ENCODE results near the gene FBXL16. TPM values are rescaled to one million over a fixed set of nuclear protein-coding genes. Genes with fewer than 3 reads are reported as not detected.

FBXL16 gene
- total and polyA plus RNA-seq, 9 of the 15 experiments (the other 6 are each of a cell fraction or from before 2014, with no cell fraction given): 0.21 to 8.2 (median 1.7) TPM

DNA sequence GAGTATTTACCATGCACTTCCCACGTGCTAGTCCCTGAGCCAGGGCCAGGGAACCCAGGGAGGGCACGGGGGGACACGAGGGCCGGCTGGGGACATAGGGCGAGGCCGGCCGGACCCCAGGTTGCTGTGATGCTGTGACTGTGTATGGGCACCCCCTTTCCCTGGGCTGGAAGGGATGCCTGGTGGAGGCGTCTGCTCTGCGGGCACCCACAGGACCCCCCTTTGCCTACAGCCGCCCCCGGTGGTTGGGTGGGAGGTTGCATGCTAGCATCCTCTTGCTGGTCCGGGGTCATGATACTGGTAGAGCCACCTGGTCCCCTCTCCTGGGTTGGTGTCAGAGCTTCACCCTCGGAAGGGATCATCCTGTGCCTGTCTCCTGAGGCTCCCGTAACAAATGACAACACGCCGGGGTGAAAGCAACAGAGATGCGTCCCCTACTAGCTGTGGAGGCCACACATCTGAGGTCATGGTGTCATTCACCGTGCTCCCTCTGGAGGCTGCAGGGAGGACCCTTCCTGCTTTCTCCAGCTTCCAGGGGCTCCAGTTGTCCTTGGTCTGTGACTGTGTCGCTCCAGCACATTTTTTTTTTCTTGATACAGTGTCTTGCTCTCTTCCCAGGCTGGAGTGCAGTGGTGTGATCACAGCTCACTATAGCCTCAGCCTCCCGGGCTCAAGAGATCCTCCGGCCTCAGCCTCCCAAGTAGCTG is 38.3 kb upstream of the FBXL16 start:
- H3K4me3 ChIP-seq: no peak overlapping the region
- H3K9me1 ChIP-seq (ENCODE audit: control insufficient read depth, insufficient read depth, low read length): no peaks in the 10 kb centered on the region
- in situ Hi-C loops (cut with MboI): loop anchor here (5.0 kb wide), 1 partner anchor 43 kb away; the partner anchor contains the start of genes CHTF18 and RPUSD1
- H3K27me3 ChIP-seq (ENCODE audit: control insufficient read depth in 2 of 2, insufficient read depth in 2 of 2, low read length in 2 of 2): no peaks in the 10 kb centered on the region
- peaks cover 8 to 64% of the 10 kb centered on the region in 2 experiments for H3K4me1 ChIP-seq (replicated peaks in 1 of 2; ENCODE audit: control insufficient read depth in 2 of 2, insufficient read depth in 2 of 2, low read length in 2 of 2)
- ChIA-PET POLR2A (interaction anchor here (0.5 kb wide), 1 partner anchor 155 kb away, joined by 3 read pairs; no protein-coding TSS in a partner anchor), CTCF (ENCODE audit: low intra/inter-chr PET ratio) (no interaction called here)
- no peak for FAIRE-seq
- BruUV-seq (replicated peaks): no TSS peak
- H4K20me1 ChIP-seq (replicated peaks; ENCODE audit: control insufficient read depth, insufficient read depth, low read length): no peaks in the 10 kb centered on the region
- no peak overlapping the region for H3K9ac ChIP-seq (ENCODE audit: insufficient read depth in 1 of 2, low read depth in 2 of 2, low read length in 2 of 2)
- intact Hi-C loops (cut with micrococcal nuclease): no loop called here
- no peak overlapping the region for H2AFZ ChIP-seq (ENCODE audit: low read depth, low read length)
- H3K36me3 ChIP-seq (ENCODE audit: control insufficient read depth, insufficient read depth, low read length): peaks cover 7% of the 10 kb centered on the region; the same call in 2 of the 3 replicates
- DNase-seq (ENCODE audit: extremely low read depth in 1 of 4, low spot score in 3 of 4): peak in 1 of 4 experiments; percentile 36
- no peaks in the 10 kb centered on the region for H3K9me3 ChIP-seq (replicated peaks; ENCODE audit: control insufficient read depth, insufficient read depth, low read depth, low read length)
- whole genome bisulfite sequencing (ENCODE audit: insufficient coverage, low coverage, missing lambda C conversion rate): 71% methylated on average over 20 of the region's 21 CpGs
- H3K79me2 ChIP-seq (ENCODE audit: control insufficient read depth, insufficient read depth, low read length): peaks cover 15% of the 10 kb centered on the region
- no peak overlapping the region for H3K27ac ChIP-seq (ENCODE audit: extremely low read depth, low read depth, low read length)
- no peak overlapping the region for H3K4me2 ChIP-seq (ENCODE audit: insufficient read depth, low read length)
- no peak for ATAC-seq
- no peak for TF ChIP-seq HNRNPUL1 (IDR thresholded peaks at IDR 0.05; ENCODE audit: low read length)
- no peak for TF ChIP-seq ZNF224 (CRISPR knock-in tag; IDR thresholded peaks at IDR 0.05)
- TF ChIP-seq ZNF134 (CRISPR knock-in tag; conservative IDR thresholded peaks at IDR 0.05): no peak
- no peak for TF ChIP-seq NELFE (IDR thresholded peaks at IDR 0.05; ENCODE audit: insufficient read depth, insufficient read length)
- TF ChIP-seq TEAD4 (IDR thresholded peaks at IDR 0.05; ENCODE audit: low read length): no peak
- TF ChIP-seq TEAD4 (CRISPR knock-in tag; IDR thresholded peaks at IDR 0.05; ENCODE audit: borderline replicate concordance): no peak
- TF ChIP-seq NCOA4 (IDR thresholded peaks at IDR 0.05; ENCODE audit: partially characterized antibody): no peak
- TF ChIP-seq ETV5 (CRISPR knock-in tag; IDR thresholded peaks at IDR 0.05; ENCODE audit: low read depth): no peak
- TF ChIP-seq RFX7 (CRISPR knock-in tag; IDR thresholded peaks at IDR 0.05): no peak
- TF ChIP-seq DPF2 (IDR thresholded peaks at IDR 0.05): no peak
- TF ChIP-seq PHB (CRISPR knock-in tag; IDR thresholded peaks at IDR 0.05): no peak
- 0 out of 2 replicates have a peak, but pooled peaks have one; percentile 14 for TF ChIP-seq RBFOX2 (IDR thresholded peaks at IDR 0.05; ENCODE audit: low read depth, low read length)
- no peak for TF ChIP-seq SIN3A (IDR thresholded peaks at IDR 0.05; ENCODE audit: borderline replicate concordance in 2 of 2, control insufficient read depth in 1 of 2, low read depth in 2 of 2, low read length in 2 of 2)
- no peak for TF ChIP-seq MECOM (CRISPR knock-in tag; IDR thresholded peaks at IDR 0.05)
- no peak for TF ChIP-seq ZNF143 (CRISPR knock-in tag; IDR thresholded peaks at IDR 0.05)
- TF ChIP-seq ELF1 (tag; IDR thresholded peaks at IDR 0.05): no peak
- no peak for TF ChIP-seq RFX1 (IDR thresholded peaks at IDR 0.05)
- TF ChIP-seq ZNF655 (CRISPR knock-in tag; IDR thresholded peaks at IDR 0.05): no peak
- no peak for TF ChIP-seq ZNF766 (CRISPR knock-in tag; conservative IDR thresholded peaks at IDR 0.05)
- TF ChIP-seq NR2C2 (CRISPR knock-in tag; IDR thresholded peaks at IDR 0.05): no peak
- TF ChIP-seq NR2C2 (tag; IDR thresholded peaks at IDR 0.05): no peak
- no peak for TF ChIP-seq KDM1A (IDR thresholded peaks at IDR 0.05)
- TF ChIP-seq ZNF263 (CRISPR knock-in tag; IDR thresholded peaks at IDR 0.05; ENCODE audit: borderline replicate concordance): peak; percentile 79
- TF ChIP-seq TAF7 (tag; IDR thresholded peaks at IDR 0.05): no peak
- no peak for TF ChIP-seq PHTF2 (CRISPR knock-in tag; IDR thresholded peaks at IDR 0.05)

All from K562 (cell line).